ENCODE results near the gene DPYSL3. TPM values are rescaled to one million over a fixed set of nuclear protein-coding genes. Genes with fewer than 3 reads are reported as not detected.

DPYSL3 gene
- total RNA-seq, 1 donor from 2014 or later = 1.6 TPM

GRCh38 chr5:147361441-147362175 lies 148.3 kb downstream of the DPYSL3 start:
- no peaks in the 10 kb centered on the region for H3K36me3 ChIP-seq (ENCODE audit: control insufficient read depth, insufficient read depth, low read length)
- no peak overlapping the region for H3K4me3 ChIP-seq (ENCODE audit: low read depth, low read length)
- DNase-seq (ENCODE audit: low read depth) = peak; percentile 75
- H3K27me3 ChIP-seq (ENCODE audit: control insufficient read depth, insufficient read depth, low read length) = no peaks in the 10 kb centered on the region
- TF ChIP-seq CTCF (IDR thresholded peaks at IDR 0.05; ENCODE audit: insufficient read depth, low read length, severe bottlenecking) = no peak
- FAIRE-seq = no peak

- FAIRE-seq = no peak
These were observed 149.1 kb downstream of the DPYSL3 start for GRCh38 chr5:147360816-147361215.

GRCh38 chr5:147359581-147359980 lies 150.3 kb downstream of the DPYSL3 start:
- FAIRE-seq (no peak), DNase-seq (ENCODE audit: low read depth) (peak; percentile 56)
- TF ChIP-seq CTCF (IDR thresholded peaks at IDR 0.05; ENCODE audit: insufficient read depth, low read length, severe bottlenecking) = no peak
- no peaks in the 10 kb centered on the region for H3K36me3 ChIP-seq (ENCODE audit: control insufficient read depth, insufficient read depth, low read length)
- no peak overlapping the region for H3K4me3 ChIP-seq (ENCODE audit: low read depth, low read length)
- no peaks in the 10 kb centered on the region for H3K27me3 ChIP-seq (ENCODE audit: control insufficient read depth, insufficient read depth, low read length)

More at GRCh38 chr5:147360816-147361215, 149.1 kb downstream of the DPYSL3 start:
- no peak for TF ChIP-seq CTCF (IDR thresholded peaks at IDR 0.05; ENCODE audit: insufficient read depth, low read length, severe bottlenecking)
- Histone ChIP-seq H3K4me3 (ENCODE audit: low read depth, low read length) (no peak overlapping the region), H3K27me3 (ENCODE audit: control insufficient read depth, insufficient read depth, low read length) (no peaks in the 10 kb centered on the region), H3K36me3 (ENCODE audit: control insufficient read depth, insufficient read depth, low read length) (no peaks in the 10 kb centered on the region)
- no peak for DNase-seq (ENCODE audit: low read depth)

- H3K4me3 ChIP-seq (ENCODE audit: low read depth, low read length) = no peak overlapping the region
- H3K27me3 ChIP-seq (ENCODE audit: control insufficient read depth, insufficient read depth, low read length) = no peaks in the 10 kb centered on the region
- DNase-seq (ENCODE audit: low read depth) (no peak), FAIRE-seq (no peak)
- TF ChIP-seq CTCF (IDR thresholded peaks at IDR 0.05; ENCODE audit: insufficient read depth, low read length, severe bottlenecking) = no peak
- H3K36me3 ChIP-seq (ENCODE audit: control insufficient read depth, insufficient read depth, low read length) = no peaks in the 10 kb centered on the region
These were observed 150.8 kb downstream of the DPYSL3 start for GRCh38 chr5:147359101-147359500.

- DNase-seq (ENCODE audit: low read depth) = no peak
- Histone ChIP-seq H3K36me3 (ENCODE audit: control insufficient read depth, insufficient read depth, low read length) (no peaks in the 10 kb centered on the region), H3K27me3 (ENCODE audit: control insufficient read depth, insufficient read depth, low read length) (no peaks in the 10 kb centered on the region), H3K4me3 (ENCODE audit: low read depth, low read length) (no peak overlapping the region)
- no peak for TF ChIP-seq CTCF (IDR thresholded peaks at IDR 0.05; ENCODE audit: insufficient read depth, low read length, severe bottlenecking)
- FAIRE-seq = no peak
These were observed 160.6 kb downstream of the DPYSL3 start for GRCh38 chr5:147349241-147349640.

GRCh38 chr5:147348451-147348850 lies 161.4 kb downstream of the DPYSL3 start:
- Histone ChIP-seq H3K27me3 (ENCODE audit: control insufficient read depth, insufficient read depth, low read length) (no peaks in the 10 kb centered on the region), H3K36me3 (ENCODE audit: control insufficient read depth, insufficient read depth, low read length) (no peaks in the 10 kb centered on the region), H3K4me3 (ENCODE audit: low read depth, low read length) (no peak overlapping the region)
- DNase-seq (ENCODE audit: low read depth) = peak; percentile 31
- no peak for TF ChIP-seq CTCF (IDR thresholded peaks at IDR 0.05; ENCODE audit: insufficient read depth, low read length, severe bottlenecking)
- no peak for FAIRE-seq

All from bronchial epithelial cell (primary cell).